ENCODE data around the gene SLCO2B1.

DNA sequence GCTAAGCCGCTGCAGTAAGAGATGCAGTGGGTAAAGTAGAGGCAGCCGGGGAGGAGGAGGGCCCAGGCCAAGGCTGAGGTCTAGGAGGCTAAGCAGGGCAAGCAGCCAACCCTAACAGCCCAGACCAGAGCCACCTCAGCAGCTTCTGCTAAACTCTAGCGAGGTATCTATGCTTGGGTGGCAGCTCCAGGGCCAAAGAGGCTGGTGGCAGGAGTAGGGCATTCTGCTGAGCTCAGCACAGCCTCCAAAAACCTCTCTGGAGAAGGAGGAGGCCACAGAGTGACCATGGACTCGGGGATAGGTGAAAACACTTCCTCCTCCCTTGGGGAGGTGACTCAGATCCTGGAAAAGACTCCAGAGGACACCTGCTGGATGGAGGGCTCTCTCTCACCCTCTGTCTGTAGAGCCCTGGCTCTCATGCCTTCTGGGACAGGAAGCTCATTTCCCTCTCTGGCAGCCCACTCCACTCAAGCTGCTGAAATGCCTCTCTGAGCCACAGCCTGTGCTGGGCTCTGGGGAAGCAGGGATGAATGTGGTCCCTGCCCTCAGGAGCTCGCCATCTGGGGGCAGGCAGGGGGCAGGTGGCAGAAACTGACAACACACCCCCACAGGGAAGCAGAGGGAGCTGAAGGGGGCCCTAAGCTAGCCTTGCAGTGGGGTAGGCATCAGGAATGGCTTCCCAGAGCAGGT is 73.2 kb downstream of the SLCO2B1 start:
- TF ChIP-seq, protein P1, sequence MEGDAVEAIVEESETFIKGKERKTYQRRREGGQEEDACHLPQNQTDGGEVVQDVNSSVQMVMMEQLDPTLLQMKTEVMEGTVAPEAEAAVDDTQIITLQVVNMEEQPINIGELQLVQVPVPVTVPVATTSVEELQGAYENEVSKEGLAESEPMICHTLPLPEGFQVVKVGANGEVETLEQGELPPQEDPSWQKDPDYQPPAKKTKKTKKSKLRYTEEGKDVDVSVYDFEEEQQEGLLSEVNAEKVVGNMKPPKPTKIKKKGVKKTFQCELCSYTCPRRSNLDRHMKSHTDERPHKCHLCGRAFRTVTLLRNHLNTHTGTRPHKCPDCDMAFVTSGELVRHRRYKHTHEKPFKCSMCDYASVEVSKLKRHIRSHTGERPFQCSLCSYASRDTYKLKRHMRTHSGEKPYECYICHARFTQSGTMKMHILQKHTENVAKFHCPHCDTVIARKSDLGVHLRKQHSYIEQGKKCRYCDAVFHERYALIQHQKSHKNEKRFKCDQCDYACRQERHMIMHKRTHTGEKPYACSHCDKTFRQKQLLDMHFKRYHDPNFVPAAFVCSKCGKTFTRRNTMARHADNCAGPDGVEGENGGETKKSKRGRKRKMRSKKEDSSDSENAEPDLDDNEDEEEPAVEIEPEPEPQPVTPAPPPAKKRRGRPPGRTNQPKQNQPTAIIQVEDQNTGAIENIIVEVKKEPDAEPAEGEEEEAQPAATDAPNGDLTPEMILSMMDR (IDR thresholded peaks at IDR 0.05; ENCODE audit: low read depth, low read length, missing input control) = peak; percentile 6
- TF ChIP-seq, protein P2, sequence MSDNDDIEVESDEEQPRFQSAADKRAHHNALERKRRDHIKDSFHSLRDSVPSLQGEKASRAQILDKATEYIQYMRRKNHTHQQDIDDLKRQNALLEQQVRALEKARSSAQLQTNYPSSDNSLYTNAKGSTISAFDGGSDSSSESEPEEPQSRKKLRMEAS (IDR thresholded peaks at IDR 0.05) = no peak
- TF ChIP-seq FOXA1 (IDR thresholded peaks at IDR 0.05) = no peak
- TF ChIP-seq, protein P3, sequence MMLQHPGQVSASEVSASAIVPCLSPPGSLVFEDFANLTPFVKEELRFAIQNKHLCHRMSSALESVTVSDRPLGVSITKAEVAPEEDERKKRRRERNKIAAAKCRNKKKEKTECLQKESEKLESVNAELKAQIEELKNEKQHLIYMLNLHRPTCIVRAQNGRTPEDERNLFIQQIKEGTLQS (IDR thresholded peaks at IDR 0.05) = no peak
- no peak for TF ChIP-seq GABPA (IDR thresholded peaks at IDR 0.05 in 1 of 2, conservative IDR thresholded peaks at IDR 0.05 in 1 of 2)
- TF ChIP-seq YY1 (IDR thresholded peaks at IDR 0.05) = no peak

Measured in liver (tissue), 3 donors.